ENCODE data around the gene CELA2A.
A peak's percentile ranks its signal among the peaks of the same experiment; 100 is the strongest.

The CELA2A gene

DNA sequence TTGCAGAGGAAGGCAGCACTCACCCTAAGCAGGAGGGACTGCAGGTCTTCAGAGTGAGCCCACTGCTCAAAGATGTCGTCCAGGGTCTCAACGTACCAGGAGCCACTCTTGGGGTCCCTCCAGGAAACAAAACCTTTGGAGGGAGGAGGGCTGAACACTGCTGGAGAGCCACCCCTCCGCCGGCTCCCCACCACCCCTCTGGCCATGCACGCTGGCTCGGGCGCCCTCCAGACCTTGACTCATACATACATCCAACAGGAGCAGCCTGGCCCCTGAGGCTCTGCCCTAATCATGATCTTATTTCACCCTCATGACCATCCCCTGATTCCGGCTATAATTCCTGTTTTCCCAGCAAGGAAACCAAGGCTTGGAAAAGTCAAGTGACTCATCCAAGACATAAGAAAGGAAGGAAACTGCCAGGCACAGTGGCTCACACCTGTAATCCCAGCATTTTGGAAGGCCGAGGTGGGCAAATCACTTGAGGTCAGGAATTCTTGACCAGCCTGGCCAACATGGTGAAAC lies 37.4 kb downstream of the CELA2A start:
- H3K4me2 ChIP-seq (ENCODE audit: low read depth, low read length, poor library complexity, severe bottlenecking) = no peak overlapping the region
- 0 out of 2 replicates have a peak, but pooled peaks cover 2% of the 10 kb centered on the region for H3F3A ChIP-seq (ENCODE audit: low read depth)
- TF ChIP-seq, protein P1, sequence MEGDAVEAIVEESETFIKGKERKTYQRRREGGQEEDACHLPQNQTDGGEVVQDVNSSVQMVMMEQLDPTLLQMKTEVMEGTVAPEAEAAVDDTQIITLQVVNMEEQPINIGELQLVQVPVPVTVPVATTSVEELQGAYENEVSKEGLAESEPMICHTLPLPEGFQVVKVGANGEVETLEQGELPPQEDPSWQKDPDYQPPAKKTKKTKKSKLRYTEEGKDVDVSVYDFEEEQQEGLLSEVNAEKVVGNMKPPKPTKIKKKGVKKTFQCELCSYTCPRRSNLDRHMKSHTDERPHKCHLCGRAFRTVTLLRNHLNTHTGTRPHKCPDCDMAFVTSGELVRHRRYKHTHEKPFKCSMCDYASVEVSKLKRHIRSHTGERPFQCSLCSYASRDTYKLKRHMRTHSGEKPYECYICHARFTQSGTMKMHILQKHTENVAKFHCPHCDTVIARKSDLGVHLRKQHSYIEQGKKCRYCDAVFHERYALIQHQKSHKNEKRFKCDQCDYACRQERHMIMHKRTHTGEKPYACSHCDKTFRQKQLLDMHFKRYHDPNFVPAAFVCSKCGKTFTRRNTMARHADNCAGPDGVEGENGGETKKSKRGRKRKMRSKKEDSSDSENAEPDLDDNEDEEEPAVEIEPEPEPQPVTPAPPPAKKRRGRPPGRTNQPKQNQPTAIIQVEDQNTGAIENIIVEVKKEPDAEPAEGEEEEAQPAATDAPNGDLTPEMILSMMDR (conservative IDR thresholded peaks at IDR 0.05; ENCODE audit: low read length) = no peak
- TF ChIP-seq EZH2phosphoT487 (IDR thresholded peaks at IDR 0.05; ENCODE audit: borderline replicate concordance) = no peak
- H3K79me2 ChIP-seq (ENCODE audit: insufficient read depth, low read length) = no peaks in the 10 kb centered on the region
- H3K36me3 ChIP-seq (ENCODE audit: insufficient read depth, low read length) = no peaks in the 10 kb centered on the region; the same call in 1 of the 2 replicates
- no peaks in the 10 kb centered on the region for H3K9me2 ChIP-seq (replicated peaks; ENCODE audit: low read depth, low read length)
- H3K9ac ChIP-seq (ENCODE audit: low read depth, low read length, poor library complexity, severe bottlenecking) = no peak overlapping the region
- no peaks in the 10 kb centered on the region for H3K9me3 ChIP-seq (ENCODE audit: insufficient read depth, low read depth, low read length)
- no peaks in the 10 kb centered on the region for H4K20me1 ChIP-seq (ENCODE audit: insufficient read depth, low read length, poor library complexity, severe bottlenecking)
- peaks cover 24% of the 10 kb centered on the region for H3K4me1 ChIP-seq (ENCODE audit: insufficient read depth, low read length, poor library complexity, severe bottlenecking)
- no peak overlapping the region for H3K4me3 ChIP-seq (ENCODE audit: low read length, poor library complexity, severe bottlenecking)
- H2AFZ ChIP-seq (ENCODE audit: low read length) = no peak overlapping the region
- no peaks in the 10 kb centered on the region for H3K27me3 ChIP-seq (ENCODE audit: insufficient read depth, low read length, poor library complexity, severe bottlenecking)

DNA sequence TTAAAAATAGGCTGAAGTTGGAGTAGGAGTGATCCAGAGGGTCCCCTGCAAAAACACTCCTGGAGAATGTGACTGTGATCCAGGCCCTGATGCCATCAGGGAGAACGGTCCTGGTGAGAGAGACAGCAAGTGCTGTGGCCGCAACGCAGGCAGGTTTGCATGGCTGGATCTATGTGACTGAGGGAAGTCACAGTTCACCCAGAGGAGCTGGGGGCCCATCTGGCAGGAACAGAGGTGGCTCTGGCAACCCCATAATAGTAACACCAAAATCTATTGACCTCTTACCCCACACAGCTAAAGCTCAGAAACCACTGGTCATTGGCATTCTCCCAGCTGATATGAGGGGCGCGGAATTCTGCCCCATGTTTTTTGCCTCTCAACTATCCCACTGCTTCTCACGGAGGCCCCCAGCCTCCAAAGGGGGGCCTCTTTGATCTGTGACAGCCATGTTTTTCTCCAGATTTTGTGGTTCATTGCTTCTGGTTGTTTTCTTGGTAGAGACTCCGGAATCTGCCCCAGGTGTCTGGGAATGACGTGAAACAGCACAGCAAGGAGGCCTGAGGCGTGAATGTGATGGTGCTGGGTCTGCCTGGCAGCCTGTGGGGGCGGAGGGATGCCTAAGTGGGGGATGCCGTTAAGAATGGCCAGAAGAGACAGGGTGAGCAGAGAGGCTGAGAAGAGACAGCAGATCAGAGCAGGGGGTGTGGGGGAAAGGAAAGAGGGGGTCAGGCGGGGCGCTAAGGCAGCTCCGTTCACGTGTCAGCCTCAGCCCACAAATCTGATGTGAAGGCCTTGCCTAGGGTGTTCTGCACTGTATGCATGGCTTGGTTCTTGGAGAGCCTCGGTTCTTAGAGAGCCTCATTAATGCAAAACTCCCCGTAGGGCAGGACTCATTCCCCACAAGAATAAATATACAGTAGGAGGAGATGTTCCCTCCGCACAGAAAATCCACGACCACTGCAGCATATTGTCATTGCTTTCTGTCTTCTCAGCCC lies 43.9 kb downstream of the CELA2A start:
- H3K27me3 ChIP-seq (ENCODE audit: insufficient read depth, low read length, poor library complexity, severe bottlenecking) = no peaks in the 10 kb centered on the region
- no peaks in the 10 kb centered on the region for H3K9me2 ChIP-seq (replicated peaks; ENCODE audit: low read depth, low read length)
- no peaks in the 10 kb centered on the region for H3K4me1 ChIP-seq (ENCODE audit: insufficient read depth, low read length, poor library complexity, severe bottlenecking)
- no peaks in the 10 kb centered on the region; the same call in 1 of the 2 replicates for H3K36me3 ChIP-seq (ENCODE audit: insufficient read depth, low read length)
- H4K20me1 ChIP-seq (ENCODE audit: insufficient read depth, low read length, poor library complexity, severe bottlenecking) = no peaks in the 10 kb centered on the region
- H3K79me2 ChIP-seq (ENCODE audit: insufficient read depth, low read length) = no peaks in the 10 kb centered on the region
- H3K4me3 ChIP-seq (ENCODE audit: low read length, poor library complexity, severe bottlenecking) = no peak overlapping the region
- no peaks in the 10 kb centered on the region for H3F3A ChIP-seq (ENCODE audit: low read depth)
- no peak overlapping the region for H2AFZ ChIP-seq (ENCODE audit: low read length)
- TF ChIP-seq, protein P1 (conservative IDR thresholded peaks at IDR 0.05; ENCODE audit: low read length) = no peak
- no peak for TF ChIP-seq EZH2phosphoT487 (IDR thresholded peaks at IDR 0.05; ENCODE audit: borderline replicate concordance)
- H3K4me2 ChIP-seq (ENCODE audit: low read depth, low read length, poor library complexity, severe bottlenecking) = no peak overlapping the region
- no peak overlapping the region for H3K9ac ChIP-seq (ENCODE audit: low read depth, low read length, poor library complexity, severe bottlenecking)
- no peaks in the 10 kb centered on the region for H3K9me3 ChIP-seq (ENCODE audit: insufficient read depth, low read depth, low read length)

DNA sequence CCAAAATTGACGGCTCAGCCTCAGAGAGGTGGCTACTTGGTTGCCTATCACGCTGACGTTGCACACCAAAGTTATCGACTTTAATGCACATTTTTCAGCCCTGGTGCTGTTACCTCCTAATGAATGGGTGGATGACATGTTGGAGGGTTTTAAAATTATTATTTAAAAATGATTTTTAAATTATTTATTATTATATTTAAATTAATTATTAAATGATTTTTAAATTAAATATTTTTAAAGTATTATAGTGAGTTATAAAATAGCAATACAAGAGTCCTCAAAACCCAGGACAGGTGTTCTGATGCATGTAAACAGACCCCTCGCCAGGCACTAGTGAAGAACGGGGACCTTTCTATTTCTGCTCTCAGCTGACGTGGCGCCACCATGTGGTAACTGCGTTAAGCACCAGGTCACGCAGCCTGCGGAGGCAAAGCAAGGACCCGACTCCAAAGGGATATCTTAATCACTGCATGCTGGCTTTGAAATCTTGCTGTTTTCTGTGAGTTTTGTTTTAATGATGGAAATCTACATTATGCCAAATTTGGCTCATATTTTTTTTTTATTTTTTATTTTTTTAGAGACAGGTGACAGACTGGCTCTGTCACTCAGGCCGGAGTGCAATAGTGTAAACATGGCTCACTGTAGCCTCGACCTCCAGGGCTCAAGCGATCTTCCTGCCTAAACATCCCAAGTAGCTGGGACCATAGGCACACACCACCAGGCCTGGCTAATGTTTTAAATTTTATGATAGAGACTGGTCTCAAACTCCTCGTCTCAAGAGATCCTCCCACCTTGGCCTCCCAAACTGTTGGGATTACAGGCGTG lies 44.9 kb downstream of the CELA2A start:
- no peaks in the 10 kb centered on the region for H4K20me1 ChIP-seq (ENCODE audit: insufficient read depth, low read length, poor library complexity, severe bottlenecking)
- no peak overlapping the region for H3K4me2 ChIP-seq (ENCODE audit: low read depth, low read length, poor library complexity, severe bottlenecking)
- H3K4me1 ChIP-seq (ENCODE audit: insufficient read depth, low read length, poor library complexity, severe bottlenecking) = no peaks in the 10 kb centered on the region
- no peaks in the 10 kb centered on the region for H3K9me2 ChIP-seq (replicated peaks; ENCODE audit: low read depth, low read length)
- H3K36me3 ChIP-seq (ENCODE audit: insufficient read depth, low read length) = no peaks in the 10 kb centered on the region; the same call in 1 of the 2 replicates
- no peak overlapping the region for H3K9ac ChIP-seq (ENCODE audit: low read depth, low read length, poor library complexity, severe bottlenecking)
- no peaks in the 10 kb centered on the region for H3F3A ChIP-seq (ENCODE audit: low read depth)
- H3K79me2 ChIP-seq (ENCODE audit: insufficient read depth, low read length) = no peaks in the 10 kb centered on the region
- no peaks in the 10 kb centered on the region for H3K27me3 ChIP-seq (ENCODE audit: insufficient read depth, low read length, poor library complexity, severe bottlenecking)
- H2AFZ ChIP-seq (ENCODE audit: low read length) = no peak overlapping the region
- no peak overlapping the region for H3K4me3 ChIP-seq (ENCODE audit: low read length, poor library complexity, severe bottlenecking)
- H3K9me3 ChIP-seq (ENCODE audit: insufficient read depth, low read depth, low read length) = no peaks in the 10 kb centered on the region
- TF ChIP-seq EZH2phosphoT487 (IDR thresholded peaks at IDR 0.05; ENCODE audit: borderline replicate concordance) = no peak
- TF ChIP-seq, protein P1 (conservative IDR thresholded peaks at IDR 0.05; ENCODE audit: low read length) = peak; percentile 78
